Bronchial epithelial cell (primary cell): Measurements from ENCODE around the gene PPM1L. TPM values are rescaled to one million over a fixed set of nuclear protein-coding genes. Genes with fewer than 3 reads are reported as not detected.

ENCODE experiments used
- DNase-seq: peaks from one replicate; pipeline ENCODE4 v3.0.0-alpha.2; 2010; ENCODE audit warnings: low read depth
- FAIRE-seq: peaks from 2 replicates; lab custom pipeline; 2011; peaks lifted over from hg19 to GRCh38; lab: Jason Lieb, UNC
- H3K27me3 ChIP-seq: 2 replicates; pipeline ENCODE4 v1.5.1; 2011; ENCODE audit warnings: low read length; ENCODE audit not compliant: control insufficient read depth, insufficient read depth
- H3K36me3 ChIP-seq: 2 replicates; pipeline ENCODE4 v1.5.1; 2011; ENCODE audit warnings: low read length; ENCODE audit not compliant: control insufficient read depth, insufficient read depth
- H3K4me3 ChIP-seq: 2 replicates; pipeline ENCODE4 v1.5.1; 2011; ENCODE audit warnings: mild to moderate bottlenecking, low read depth, low read length, control low read depth
- CTCF ChIP-seq: IDR thresholded peaks from 2 replicates; pipeline ENCODE4 v1.5.1; 2011; ENCODE audit warnings: mild to moderate bottlenecking, moderate library complexity, low read length, control low read depth, inconsistent platforms; ENCODE audit not compliant: insufficient read depth, severe bottlenecking
- total RNA-seq: library from RNA; depleted of rRNA; stranded (reverse); fragments of >200 nt; gene quantifications from 2 replicates; pipeline ENCODE4 v1.2.1, GENCODE V29; 2014

The PPM1L gene
- total RNA-seq, 1 donor from 2014 or later = 3.2 TPM

- DNase-seq (no peak), FAIRE-seq (no peak)
- no peak for TF ChIP-seq CTCF
- no peaks in the 10 kb centered on the region for H3K27me3 ChIP-seq
- H3K36me3 ChIP-seq = no peaks in the 10 kb centered on the region
- no peak overlapping the region for H3K4me3 ChIP-seq
Observed at GRCh38 chr3:160949460-160949859, 193.4 kb downstream of the PPM1L start.

DNA sequence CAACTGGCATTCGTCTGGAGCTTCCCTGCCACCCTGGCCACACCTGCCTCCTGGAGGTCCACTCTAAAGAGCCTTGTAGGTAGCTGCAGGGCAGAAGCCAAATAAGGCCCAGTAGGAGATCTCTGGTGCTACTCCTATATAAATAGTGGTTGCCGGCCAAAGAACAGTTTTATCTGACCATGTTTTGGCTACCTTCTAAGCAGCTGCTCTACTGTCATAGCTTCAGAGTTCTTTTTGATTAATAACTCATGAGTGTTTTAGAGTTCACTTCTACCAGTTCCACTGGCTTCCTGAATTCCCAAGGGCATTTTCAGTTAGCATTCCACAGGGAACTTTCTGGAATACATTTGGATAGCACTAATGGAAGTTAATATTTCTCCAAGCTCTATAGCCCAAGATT lies 194.5 kb downstream of the PPM1L start:
- DNase-seq (no peak), FAIRE-seq (no peak)
- Histone ChIP-seq H3K27me3 (no peaks in the 10 kb centered on the region), H3K36me3 (no peaks in the 10 kb centered on the region), H3K4me3 (no peak overlapping the region)
- TF ChIP-seq CTCF = no peak

GRCh38 chr3:160950954-160951353 lies 194.9 kb downstream of the PPM1L start:
- H3K27me3 ChIP-seq = no peaks in the 10 kb centered on the region
- FAIRE-seq (no peak), DNase-seq (no peak)
- no peaks in the 10 kb centered on the region for H3K36me3 ChIP-seq
- TF ChIP-seq CTCF = no peak
- H3K4me3 ChIP-seq = no peak overlapping the region

DNA sequence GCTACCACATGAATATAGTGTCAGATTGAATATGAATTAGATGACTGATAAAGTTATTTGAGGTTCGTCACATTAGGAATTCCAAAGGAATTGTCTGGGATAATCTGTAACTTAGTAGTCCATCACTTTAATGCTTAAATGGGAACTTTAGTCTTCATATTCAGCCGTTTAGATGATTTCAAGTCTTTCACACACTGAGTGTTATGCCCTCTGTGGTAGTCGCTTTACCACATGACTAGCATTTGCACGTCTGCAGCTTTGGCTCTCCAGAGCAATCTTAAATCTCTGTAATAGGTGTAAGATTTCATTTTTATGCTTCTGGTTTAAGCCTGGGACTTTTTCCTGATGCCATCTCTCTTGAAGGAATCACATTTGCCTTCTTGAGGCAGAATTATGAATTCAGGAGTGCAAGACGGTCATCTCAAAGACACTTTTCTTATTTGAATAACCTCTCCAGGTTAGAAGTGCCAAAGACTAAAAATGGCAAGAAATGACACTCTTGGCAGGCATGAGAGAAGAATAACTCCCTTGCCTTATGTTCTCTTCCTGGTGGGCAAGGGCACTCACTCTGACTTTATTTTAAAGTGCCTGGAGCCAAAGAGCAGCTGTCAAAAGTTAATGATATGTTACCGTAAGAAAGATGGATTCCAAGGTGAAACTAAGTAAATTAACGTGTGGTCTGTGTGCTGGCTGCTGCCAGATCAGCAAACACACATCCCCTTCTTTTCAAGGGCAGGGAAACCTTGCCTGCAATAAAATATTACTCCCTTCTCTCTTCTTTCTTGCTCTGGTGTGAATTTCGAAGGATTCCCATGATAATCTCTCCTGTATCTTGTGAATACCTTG lies 195.8 kb downstream of the PPM1L start:
- no peak for TF ChIP-seq CTCF
- FAIRE-seq = no peak
- DNase-seq = no peak

DNA sequence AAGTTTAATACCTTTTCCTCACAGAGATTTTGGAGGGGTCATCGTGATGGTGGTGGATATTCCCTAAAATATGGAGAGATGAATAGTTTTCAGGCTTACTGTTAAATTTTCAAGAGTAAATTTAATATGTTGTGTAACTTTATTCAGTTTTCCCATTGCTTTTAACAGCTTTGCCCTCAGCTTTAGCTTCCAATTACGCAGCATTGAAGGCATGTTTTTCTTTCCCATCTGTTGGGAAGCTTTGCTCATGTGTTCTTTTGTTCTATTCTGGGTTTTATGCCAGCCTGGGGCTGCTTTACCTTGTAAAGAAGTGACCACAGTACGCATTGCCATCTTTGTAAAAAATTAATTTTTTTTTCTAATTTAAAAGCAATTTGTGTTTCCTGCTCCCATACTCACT lies 197.7 kb downstream of the PPM1L start:
- H3K36me3 ChIP-seq = no peaks in the 10 kb centered on the region
- H3K4me3 ChIP-seq = no peak overlapping the region
- H3K27me3 ChIP-seq = no peaks in the 10 kb centered on the region
- FAIRE-seq (no peak), DNase-seq (no peak)
- no peak for TF ChIP-seq CTCF

More for the DNA sequence above, 195.8 kb downstream of the PPM1L start:
- no peak overlapping the region for H3K4me3 ChIP-seq
- no peaks in the 10 kb centered on the region for H3K27me3 ChIP-seq
- H3K36me3 ChIP-seq = no peaks in the 10 kb centered on the region
